SJSA1 (cell line): ENCODE measurements around the gene ST6GALNAC6. TPM values are rescaled to one million over a fixed set of nuclear protein-coding genes. Genes with fewer than 3 reads are reported as not detected.

Experiments
- total RNA-seq: library from RNA; depleted of rRNA; stranded (reverse); fragments of >200 nt; shearing (Covaris generic); gene quantifications from 2 replicates; pipeline ENCODE4 v1.2.3, GENCODE V29; 2014; rRNA removed

The ST6GALNAC6 gene
- total RNA-seq, 1 experiment from 2014 or later: 42.9 TPM

Other genes starting within 250 kb of the ST6GALNAC6 start
- gene CFAP157, start 192.6 kb downstream of the ST6GALNAC6 start, total RNA-seq: 0.11 TPM in 1 of 2 replicates, not detected in the other
- gene PTRH1, start 183.9 kb downstream of the ST6GALNAC6 start, total RNA-seq: 10.4 and 17.5 TPM in 2 replicates
- not detected in 2 replicates for gene TTC16, start 183.5 kb downstream of the ST6GALNAC6 start, total RNA-seq
- 5.3 and 11.4 TPM in 2 replicates for gene TOR2A, start 164.3 kb downstream of the ST6GALNAC6 start, total RNA-seq
- not detected in 2 replicates for gene SH2D3C, start 120.9 kb downstream of the ST6GALNAC6 start, total RNA-seq
- 16.8 and 21.4 TPM in 2 replicates for gene CDK9, start 113.6 kb downstream of the ST6GALNAC6 start, total RNA-seq
- 49.0 and 70.0 TPM in 2 replicates for gene FPGS, start 96.7 kb downstream of the ST6GALNAC6 start, total RNA-seq
- 6.8 and 8.7 TPM in 2 replicates for gene ENG, start 44.9 kb downstream of the ST6GALNAC6 start, total RNA-seq
- gene AK1, start 21.9 kb downstream of the ST6GALNAC6 start, total RNA-seq: 32.6 and 32.7 TPM in 2 replicates
- 26.5 and 43.5 TPM in 2 replicates for gene ST6GALNAC4, start 17.4 kb upstream of the ST6GALNAC6 start, total RNA-seq
- gene PIP5KL1, start 31.2 kb upstream of the ST6GALNAC6 start, total RNA-seq: 1.6 and 18.4 TPM in 2 replicates
- 20.4 and 24.5 TPM in 2 replicates for gene DPM2, start 38.3 kb upstream of the ST6GALNAC6 start, total RNA-seq
- gene EEIG1, start 81.4 kb upstream of the ST6GALNAC6 start, total RNA-seq: 3.5 and 4.6 TPM in 2 replicates
- gene NAIF1, start 167.7 kb upstream of the ST6GALNAC6 start, total RNA-seq: 12.4 and 30.0 TPM in 2 replicates
- 28.7 and 30.8 TPM in 2 replicates for gene SLC25A25, start 168.6 kb upstream of the ST6GALNAC6 start, total RNA-seq
- gene PTGES2, start 228.1 kb upstream of the ST6GALNAC6 start, total RNA-seq: 37.9 and 41.4 TPM in 2 replicates
- not detected in 2 replicates for gene LCN2, start 249.8 kb upstream of the ST6GALNAC6 start, total RNA-seq